ENCODE measurements around the gene LRMDA. TPM values are rescaled to one million over a fixed set of nuclear protein-coding genes. Genes with fewer than 3 reads are reported as not detected.

The LRMDA gene
- total RNA-seq, 1 experiment from 2014 or later, result not detected

DNA sequence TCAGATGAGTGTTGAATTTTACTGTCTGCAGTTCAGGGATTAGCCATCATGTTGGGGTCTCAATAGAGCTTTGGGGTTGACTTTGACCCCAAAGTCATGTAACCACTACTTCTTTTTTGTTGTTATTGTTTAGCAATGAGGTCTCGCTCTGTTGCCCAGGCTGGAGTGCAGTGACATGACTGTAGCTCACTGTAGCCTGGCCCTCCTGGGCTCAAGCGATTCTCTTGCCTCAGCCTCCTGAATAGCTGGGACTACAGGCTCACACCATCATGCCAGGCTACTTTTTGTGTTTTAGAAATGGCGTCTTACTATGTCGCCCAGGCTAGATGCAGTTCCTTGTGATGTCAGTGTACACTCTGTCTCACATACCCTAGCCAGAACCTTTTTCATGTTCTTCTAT, 598.4 kb downstream of the LRMDA start:
- H3K27me3 ChIP-seq (ENCODE audit: control insufficient read depth, insufficient read depth, low read length), result no peaks in the 10 kb centered on the region
- no peak overlapping the region for H3K4me3 ChIP-seq (ENCODE audit: insufficient read depth, low read depth, low read length)
- no peaks in the 10 kb centered on the region for H3K36me3 ChIP-seq (replicated peaks; ENCODE audit: control insufficient read depth, insufficient read depth, low read length)
- no peak for DNase-seq

DNA sequence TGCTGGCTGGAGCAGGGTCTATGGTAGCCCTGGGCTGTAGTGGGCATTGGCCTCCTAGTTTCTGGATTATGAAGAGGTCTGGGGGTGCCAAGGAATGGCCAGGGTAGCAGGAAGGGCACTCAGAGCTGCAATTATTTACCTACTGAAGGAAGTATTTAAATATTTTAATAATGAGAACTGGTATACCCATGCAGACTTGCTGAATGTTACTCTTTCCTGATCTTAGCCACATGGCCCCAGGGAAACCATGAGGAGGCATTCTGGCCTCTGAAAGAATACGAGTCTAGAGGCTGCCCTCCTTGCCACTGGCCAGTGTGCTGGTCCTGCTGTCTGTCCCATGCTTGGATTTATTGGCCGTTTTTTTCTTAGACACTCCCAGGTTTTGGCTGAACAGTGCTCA, 599.7 kb downstream of the LRMDA start:
- no peak for DNase-seq
- Histone ChIP-seq H3K27me3 (ENCODE audit: control insufficient read depth, insufficient read depth, low read length) (no peaks in the 10 kb centered on the region), H3K36me3 (replicated peaks; ENCODE audit: control insufficient read depth, insufficient read depth, low read length) (no peaks in the 10 kb centered on the region), H3K4me3 (ENCODE audit: insufficient read depth, low read depth, low read length) (no peak overlapping the region)

- Histone ChIP-seq H3K27me3 (ENCODE audit: control insufficient read depth, insufficient read depth, low read length) (no peaks in the 10 kb centered on the region), H3K4me3 (ENCODE audit: insufficient read depth, low read depth, low read length) (no peak overlapping the region), H3K36me3 (replicated peaks; ENCODE audit: control insufficient read depth, insufficient read depth, low read length) (no peaks in the 10 kb centered on the region)
- DNase-seq, result peak; percentile 49
These were observed 600.6 kb downstream of the LRMDA start for GRCh38 chr10:76031769-76032699.

DNA sequence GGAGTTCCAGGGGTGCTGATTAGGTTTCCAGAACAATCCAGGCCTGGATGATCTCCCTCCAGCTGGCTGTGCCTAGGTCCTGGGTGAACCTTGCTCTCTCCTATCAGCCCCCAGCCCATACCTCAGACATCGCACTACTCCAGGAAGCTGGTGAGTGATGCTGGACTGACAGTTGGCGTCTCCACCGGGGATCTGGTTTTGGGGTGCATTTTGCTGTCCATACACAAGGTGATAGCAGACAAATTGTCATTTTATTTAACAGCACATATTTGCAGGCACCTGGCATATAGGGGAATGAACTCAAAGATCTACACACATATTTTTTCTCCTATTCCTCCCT, 601.2 kb downstream of the LRMDA start:
- H3K36me3 ChIP-seq (replicated peaks; ENCODE audit: control insufficient read depth, insufficient read depth, low read length), result no peaks in the 10 kb centered on the region
- no peak overlapping the region for H3K4me3 ChIP-seq (ENCODE audit: insufficient read depth, low read depth, low read length)
- no peaks in the 10 kb centered on the region for H3K27me3 ChIP-seq (ENCODE audit: control insufficient read depth, insufficient read depth, low read length)
- no peak for DNase-seq

GRCh38 chr10:76033457-76034196, 602.2 kb downstream of the LRMDA start:
- no peaks in the 10 kb centered on the region for H3K27me3 ChIP-seq (ENCODE audit: control insufficient read depth, insufficient read depth, low read length)
- H3K4me3 ChIP-seq (ENCODE audit: insufficient read depth, low read depth, low read length), result no peak overlapping the region
- no peaks in the 10 kb centered on the region for H3K36me3 ChIP-seq (replicated peaks; ENCODE audit: control insufficient read depth, insufficient read depth, low read length)
- DNase-seq, result peak; percentile 63

- Histone ChIP-seq H3K36me3 (replicated peaks; ENCODE audit: control insufficient read depth, insufficient read depth, low read length) (no peaks in the 10 kb centered on the region), H3K4me3 (ENCODE audit: insufficient read depth, low read depth, low read length) (no peak overlapping the region), H3K27me3 (ENCODE audit: control insufficient read depth, insufficient read depth, low read length) (no peaks in the 10 kb centered on the region)
- peak; percentile 39 for DNase-seq
These were observed 603.2 kb downstream of the LRMDA start for GRCh38 chr10:76034353-76035205.

- Histone ChIP-seq H3K27me3 (ENCODE audit: control insufficient read depth, insufficient read depth, low read length) (no peaks in the 10 kb centered on the region), H3K36me3 (replicated peaks; ENCODE audit: control insufficient read depth, insufficient read depth, low read length) (no peaks in the 10 kb centered on the region), H3K4me3 (ENCODE audit: insufficient read depth, low read depth, low read length) (no peak overlapping the region)
- peak; percentile 68 for DNase-seq
These were observed 604.0 kb downstream of the LRMDA start for GRCh38 chr10:76035206-76036110.

DNA sequence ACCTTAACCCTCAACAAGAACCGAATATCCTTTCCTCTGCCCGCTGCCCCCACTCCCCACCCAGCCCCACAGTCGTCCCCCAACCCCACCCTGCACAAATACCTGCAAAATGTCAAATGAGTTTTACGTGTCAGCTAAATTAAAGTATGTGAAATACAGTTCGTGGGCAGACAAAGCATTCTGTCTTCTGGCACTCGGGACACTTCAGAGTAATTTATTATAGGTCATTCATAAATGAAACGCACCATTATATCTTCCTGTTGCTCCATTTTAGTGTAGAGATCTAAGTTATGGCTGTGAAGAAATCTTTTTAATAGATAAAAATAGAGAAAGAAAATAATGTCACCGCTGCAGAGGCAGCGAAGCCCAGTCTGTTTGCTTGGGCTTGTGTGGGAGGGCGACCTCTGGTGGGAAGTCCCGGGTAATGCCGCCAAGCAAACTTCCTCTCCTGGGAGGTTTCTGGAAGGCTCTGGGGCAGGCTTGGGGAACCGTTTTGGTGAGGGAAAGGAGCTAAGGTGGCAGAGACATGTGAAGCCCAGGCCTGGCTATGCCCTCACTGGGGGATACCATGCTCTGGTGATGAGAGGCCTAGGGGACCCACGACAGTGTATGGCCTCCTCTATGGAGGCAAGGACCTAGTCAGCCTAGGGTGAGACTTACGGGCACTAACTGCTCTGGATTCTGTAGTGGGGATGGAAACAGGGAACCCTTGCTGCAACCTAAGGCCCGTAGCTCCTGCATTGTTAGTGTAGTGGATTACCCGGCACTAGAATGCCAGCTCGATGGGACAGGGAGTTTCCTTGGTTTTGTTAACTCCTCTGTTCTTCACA, 604.9 kb downstream of the LRMDA start:
- DNase-seq, result peak; percentile 80
- Histone ChIP-seq H3K27me3 (ENCODE audit: control insufficient read depth, insufficient read depth, low read length) (no peaks in the 10 kb centered on the region), H3K36me3 (replicated peaks; ENCODE audit: control insufficient read depth, insufficient read depth, low read length) (no peaks in the 10 kb centered on the region), H3K4me3 (ENCODE audit: insufficient read depth, low read depth, low read length) (no peak overlapping the region)

DNA sequence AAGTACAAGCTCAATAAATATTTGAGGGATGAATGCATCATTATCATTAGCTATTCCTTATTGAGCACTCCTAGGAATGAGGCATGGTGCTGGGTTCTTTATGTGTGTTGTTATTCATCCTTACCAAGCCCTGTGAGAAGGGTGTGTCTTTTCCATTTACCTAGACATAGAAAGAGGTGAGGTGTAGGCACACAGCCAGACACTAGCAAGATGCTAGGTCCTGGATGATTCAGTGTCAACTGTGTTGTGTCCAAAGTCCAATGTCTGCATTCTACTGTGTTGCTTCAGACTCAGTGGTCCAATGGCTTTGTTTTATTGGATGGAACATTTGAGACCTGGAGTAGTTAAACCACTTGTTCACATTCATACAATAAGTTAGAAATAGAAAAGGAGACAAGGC, 605.5 kb downstream of the LRMDA start:
- Histone ChIP-seq H3K36me3 (replicated peaks; ENCODE audit: control insufficient read depth, insufficient read depth, low read length) (no peaks in the 10 kb centered on the region), H3K4me3 (ENCODE audit: insufficient read depth, low read depth, low read length) (no peak overlapping the region), H3K27me3 (ENCODE audit: control insufficient read depth, insufficient read depth, low read length) (no peaks in the 10 kb centered on the region)
- DNase-seq, result no peak

GRCh38 chr10:76037531-76038155, 606.2 kb downstream of the LRMDA start:
- Histone ChIP-seq H3K27me3 (ENCODE audit: control insufficient read depth, insufficient read depth, low read length) (no peaks in the 10 kb centered on the region), H3K36me3 (replicated peaks; ENCODE audit: control insufficient read depth, insufficient read depth, low read length) (no peaks in the 10 kb centered on the region), H3K4me3 (ENCODE audit: insufficient read depth, low read depth, low read length) (no peak overlapping the region)
- no peak for DNase-seq

GRCh38 chr10:76038696-76039095, 607.3 kb downstream of the LRMDA start:
- Histone ChIP-seq H3K4me3 (ENCODE audit: insufficient read depth, low read depth, low read length) (no peak overlapping the region), H3K36me3 (replicated peaks; ENCODE audit: control insufficient read depth, insufficient read depth, low read length) (no peaks in the 10 kb centered on the region), H3K27me3 (ENCODE audit: control insufficient read depth, insufficient read depth, low read length) (no peaks in the 10 kb centered on the region)
- no peak for DNase-seq

DNA sequence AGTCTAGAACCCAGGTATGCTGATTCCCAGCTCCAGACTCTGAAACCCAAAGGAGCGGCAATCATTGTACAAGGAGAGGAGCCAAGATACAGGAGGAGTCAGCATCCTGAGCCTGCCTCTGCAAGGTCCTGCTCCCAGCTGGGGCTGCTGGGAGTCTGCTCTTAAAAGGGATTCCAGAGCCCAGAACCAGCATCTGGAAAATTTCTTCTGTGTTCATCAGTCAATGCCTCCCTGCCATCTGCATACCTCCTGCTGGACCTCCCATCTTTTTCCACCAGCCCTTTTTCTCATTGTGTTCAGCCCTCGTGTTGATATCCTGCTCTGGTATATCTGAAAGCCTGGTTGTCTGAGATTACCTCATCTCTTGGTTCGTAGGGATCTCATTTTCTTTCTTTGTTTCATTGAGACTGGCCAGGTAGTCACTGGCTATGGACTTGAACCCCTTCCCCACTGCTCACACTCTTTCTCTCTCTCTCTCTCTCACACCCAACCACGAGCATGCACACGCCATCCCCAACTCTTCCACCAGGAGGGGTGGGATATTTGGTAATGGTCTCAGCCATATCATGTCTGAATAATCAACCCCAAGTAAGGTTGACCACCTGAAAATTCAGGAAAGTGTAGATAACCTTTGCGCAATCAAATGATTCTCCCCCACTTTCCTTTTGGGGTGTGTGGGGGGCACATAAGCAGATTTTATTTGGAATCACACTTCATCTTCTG, 608.8 kb downstream of the LRMDA start:
- DNase-seq, result peak; percentile 30
- no peaks in the 10 kb centered on the region for H3K27me3 ChIP-seq (ENCODE audit: control insufficient read depth, insufficient read depth, low read length)
- H3K4me3 ChIP-seq (ENCODE audit: insufficient read depth, low read depth, low read length), result no peak overlapping the region
- H3K36me3 ChIP-seq (replicated peaks; ENCODE audit: control insufficient read depth, insufficient read depth, low read length), result no peaks in the 10 kb centered on the region

All from H7 (cell line).